HG03457 (cell line): ENCODE results near the gene EFCAB3.
"Not testable (repeated sequence)": the region's sequence is repeated elsewhere in the genome, so short reads cannot be mapped to it uniquely, and the experiment has no call there.

Source experiments
- ATAC-seq: cut with Tn5 transposase; IDR thresholded peaks from one replicate; pipeline ENCODE4 v1.9.1; 2021; ENCODE audit warnings: moderate number of reproducible peaks; ENCODE audit not compliant: unreplicated experiment

The EFCAB3 gene

DNA sequence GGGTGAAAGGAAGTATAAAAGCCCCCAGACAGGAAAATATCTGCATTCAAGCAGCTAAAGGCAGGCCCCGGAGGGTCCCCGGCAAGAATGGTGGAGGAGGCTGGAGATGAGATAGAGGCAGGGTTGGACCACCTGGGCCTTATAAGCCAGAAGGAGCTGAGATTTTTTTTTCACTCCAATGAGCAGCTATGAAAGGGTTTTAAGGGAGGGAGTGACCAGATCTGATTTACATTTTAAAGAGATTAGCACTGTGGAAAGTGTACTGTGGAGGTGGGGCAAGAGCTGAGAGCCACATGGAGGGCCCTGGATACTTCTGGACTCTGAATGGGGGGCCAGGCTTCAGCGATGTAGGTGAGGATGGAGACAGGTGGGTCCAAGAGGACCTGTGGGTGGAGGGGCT, 84.1 kb downstream of the EFCAB3 start:
- not testable (repeated sequence) for ATAC-seq

DNA sequence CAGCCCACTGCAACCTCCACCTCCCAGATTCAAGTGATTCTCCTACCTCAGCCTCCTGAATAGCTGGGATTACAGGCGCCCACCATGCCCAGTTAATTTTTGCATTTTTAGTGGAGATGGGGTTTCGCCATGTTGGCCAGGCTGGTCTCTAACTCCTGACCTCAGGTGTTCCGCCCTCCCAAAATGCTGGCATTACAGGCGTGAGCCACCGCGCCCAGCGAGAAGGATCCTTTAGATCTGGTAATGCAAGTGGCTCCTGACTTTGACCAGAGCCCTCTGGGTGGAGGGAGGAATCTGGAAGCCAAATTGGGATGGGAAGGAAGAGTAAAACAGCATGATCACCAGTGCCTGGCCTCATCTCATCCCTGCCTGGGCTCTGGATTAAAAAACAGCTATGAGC, 84.9 kb downstream of the EFCAB3 start:
- not testable (repeated sequence) for ATAC-seq
